Activated CD8-positive, alpha-beta T cell treated with anti-CD3 and anti-CD28 coated beads for 36 hours (primary cell): ENCODE data around the gene TERF2IP. TPM values are rescaled to one million over a fixed set of nuclear protein-coding genes. Genes with fewer than 3 reads are reported as not detected.
A peak's percentile ranks its signal among the peaks of the same experiment; 100 is the strongest.

ENCODE experiments used
- ATAC-seq: fragments of 200-7000 bp; cut with Tn5 transposase; one replicate; pipeline ENCODE4 v1.10.0; 2021; ENCODE audit warnings: mild to moderate bottlenecking, moderate library complexity
- CTCF ChIA-PET: fragments of 350-600 bp; sonication (Branson Sonifier 250); formaldehyde crosslinking; loops from one replicate; lab custom pipeline; 2021; ENCODE audit warnings: antibody characterized with exemption; lab: Charles Lee
- POLR2A ChIA-PET: fragments of 350-600 bp; sonication (Branson Sonifier 250); formaldehyde crosslinking; loops from one replicate; lab custom pipeline; 2021; ENCODE audit warnings: antibody characterized with exemption; lab: Charles Lee
- DNase-seq: peaks from one replicate; pipeline ENCODE4 v3.0.0-alpha.2; 2020
- H3K27ac Mint-ChIP-seq: one replicate; pipeline ENCODE4 v1.8.0; 2021; ENCODE audit warnings: mild to moderate bottlenecking, mixed read lengths
- H3K27me3 Mint-ChIP-seq: one replicate; pipeline ENCODE4 v1.8.0; 2021; ENCODE audit warnings: mixed read lengths
- H3K36me3 Mint-ChIP-seq: one replicate; pipeline ENCODE4 v1.8.0; 2021; ENCODE audit warnings: low read depth, mixed read lengths
- H3K4me1 Mint-ChIP-seq: one replicate; pipeline ENCODE4 v1.8.0; 2021; ENCODE audit warnings: low read depth, mixed read lengths
- H3K4me3 Mint-ChIP-seq: one replicate; pipeline ENCODE4 v1.8.0; 2021; ENCODE audit warnings: mild to moderate bottlenecking, moderate library complexity, mixed read lengths
- H3K9me3 Mint-ChIP-seq: one replicate; pipeline ENCODE4 v1.8.0; 2021; ENCODE audit warnings: mixed read lengths
- CTCF ChIP-seq: fragments of 200-600 bp; IDR thresholded peaks from one replicate; pipeline ENCODE4 v1.8.0; 2022; ENCODE audit warnings: antibody characterized with exemption, mild to moderate bottlenecking
- intact Hi-C: fragments of 100-400 bp; cut with micrococcal nuclease; formaldehyde crosslinking; loops from one replicate; pipeline ENCODE4 v1.10.0; 2022
- total RNA-seq, 2 experiments: library from RNA; stranded (reverse); gene quantifications; one replicate each; pipeline ENCODE4 v1.2.3, GENCODE V29; 2021

The TERF2IP gene
- total RNA-seq, 2 experiments from 2014 or later: 66.3 to 68.1 TPM

GRCh38 chr16:75679366-75679765 lies 31.8 kb downstream of the TERF2IP start:
- H3K9me3 Mint-ChIP-seq: no peaks in the 10 kb centered on the region
- H3K4me3 Mint-ChIP-seq: no peak overlapping the region
- no peak for ATAC-seq
- H3K27me3 Mint-ChIP-seq: no peaks in the 10 kb centered on the region
- H3K27ac Mint-ChIP-seq: no peak overlapping the region
- no peak for TF ChIP-seq CTCF
- intact Hi-C loops: no loop called here
- no peaks in the 10 kb centered on the region for H3K4me1 Mint-ChIP-seq
- CTCF ChIA-PET: no interaction called here
- DNase-seq: no peak
- H3K36me3 Mint-ChIP-seq: no peaks in the 10 kb centered on the region
- POLR2A ChIA-PET: no interaction called here

GRCh38 chr16:75682308-75682707 lies 34.7 kb downstream of the TERF2IP start:
- no peak for ATAC-seq
- TF ChIP-seq CTCF: no peak
- DNase-seq: no peak
- no peaks in the 10 kb centered on the region for H3K4me1 Mint-ChIP-seq
- H3K4me3 Mint-ChIP-seq: no peak overlapping the region
- intact Hi-C loops: no loop called here
- H3K36me3 Mint-ChIP-seq: no peaks in the 10 kb centered on the region
- H3K27me3 Mint-ChIP-seq: no peaks in the 10 kb centered on the region
- ChIA-PET POLR2A (no interaction called here), CTCF (no interaction called here)
- no peak overlapping the region for H3K27ac Mint-ChIP-seq
- no peaks in the 10 kb centered on the region for H3K9me3 Mint-ChIP-seq

DNA sequence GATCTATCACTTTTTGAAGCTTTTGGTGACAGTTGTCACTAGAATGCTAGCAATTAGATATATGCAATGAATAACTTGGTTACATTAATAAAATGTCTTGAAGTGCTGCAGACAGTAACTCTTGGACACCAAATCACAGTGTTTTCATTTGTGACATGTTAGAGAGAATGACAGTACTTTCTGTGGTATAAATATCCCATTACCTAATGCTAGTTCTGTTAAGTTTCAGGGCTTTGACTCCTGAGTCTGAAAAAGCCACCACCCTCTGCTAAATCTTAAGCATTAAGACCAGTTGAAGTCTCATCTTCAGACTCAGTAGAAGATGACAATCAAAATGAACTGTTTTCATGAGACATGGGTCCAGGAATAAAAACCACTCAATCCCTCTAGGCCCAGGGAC lies 39.8 kb downstream of the TERF2IP start:
- H3K9me3 Mint-ChIP-seq: no peaks in the 10 kb centered on the region
- H3K36me3 Mint-ChIP-seq: no peaks in the 10 kb centered on the region
- DNase-seq: no peak
- intact Hi-C loops: no loop called here
- no peak overlapping the region for H3K4me3 Mint-ChIP-seq
- no peak overlapping the region for H3K27ac Mint-ChIP-seq
- ChIA-PET CTCF (no interaction called here), POLR2A (no interaction called here)
- no peaks in the 10 kb centered on the region for H3K4me1 Mint-ChIP-seq
- no peaks in the 10 kb centered on the region for H3K27me3 Mint-ChIP-seq
- TF ChIP-seq CTCF: no peak
- no peak for ATAC-seq

DNA sequence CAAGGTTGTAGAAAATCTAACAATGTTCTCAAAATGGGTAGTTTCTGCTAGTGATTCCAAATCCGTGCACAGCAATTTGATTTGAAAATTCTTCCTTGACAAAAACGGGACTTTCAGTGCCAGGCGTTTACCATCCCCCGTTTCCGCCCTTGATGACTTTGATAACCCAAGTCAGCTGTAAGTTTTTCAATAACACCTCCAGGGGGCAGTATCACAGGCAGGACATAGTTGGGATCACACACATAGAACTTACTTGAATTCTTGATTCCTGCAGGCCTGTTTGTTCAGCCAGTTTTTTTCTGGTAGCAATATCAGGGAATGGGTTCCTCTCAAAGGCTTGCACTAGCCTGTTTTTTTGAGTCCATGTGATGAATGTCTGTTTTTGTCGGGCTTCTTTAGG lies 48.1 kb downstream of the TERF2IP start:
- CTCF ChIA-PET: interaction anchor here (1.0 kb wide), 1 partner anchor 11 kb away, joined by 3 read pairs; no protein-coding TSS in a partner anchor
- DNase-seq: peak; percentile 3
- no peak for ATAC-seq
- Mint-ChIP-seq H3K4me1 (no peaks in the 10 kb centered on the region), H3K4me3 (no peak overlapping the region), H3K27me3 (no peaks in the 10 kb centered on the region), H3K9me3 (no peaks in the 10 kb centered on the region), H3K27ac (no peak overlapping the region), H3K36me3 (no peaks in the 10 kb centered on the region)
- intact Hi-C loops: no loop called here
- POLR2A ChIA-PET: no interaction called here
- peak; percentile 18 for TF ChIP-seq CTCF

DNA sequence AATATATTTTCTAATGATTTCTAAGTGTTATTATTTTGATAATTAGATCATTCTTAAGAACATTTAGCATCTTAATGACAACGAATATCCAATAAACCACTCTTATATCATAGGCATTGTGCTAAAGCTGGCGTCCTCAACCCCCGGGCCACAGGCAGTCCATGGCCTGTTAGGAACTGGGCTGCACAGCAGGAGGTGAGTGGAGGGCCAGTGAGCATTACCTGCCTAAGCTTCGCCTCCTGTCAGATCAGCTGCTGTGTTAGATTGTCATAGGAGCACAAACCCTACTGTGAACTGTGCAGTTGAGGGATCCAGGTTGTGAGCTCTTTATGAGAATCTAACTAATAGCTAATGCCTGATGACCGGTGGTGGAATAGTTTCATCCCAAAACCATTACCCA lies 50.0 kb downstream of the TERF2IP start:
- intact Hi-C loops: no loop called here
- POLR2A ChIA-PET: no interaction called here
- no peaks in the 10 kb centered on the region for H3K36me3 Mint-ChIP-seq
- no peaks in the 10 kb centered on the region for H3K4me1 Mint-ChIP-seq
- no peak overlapping the region for H3K4me3 Mint-ChIP-seq
- H3K9me3 Mint-ChIP-seq: no peaks in the 10 kb centered on the region
- no peak for DNase-seq
- no peak overlapping the region for H3K27ac Mint-ChIP-seq
- no peak for TF ChIP-seq CTCF
- no peaks in the 10 kb centered on the region for H3K27me3 Mint-ChIP-seq
- no peak for ATAC-seq
- CTCF ChIA-PET: no interaction called here
